ENCODE measurements around the gene RCBTB2.

Gene RCBTB2

GRCh38 chr13:48443442-48444208, 89.3 kb downstream of the RCBTB2 start:
- DNase-seq: no peak
